ENCODE measurements around the gene RMND1. TPM values are rescaled to one million over a fixed set of nuclear protein-coding genes. Genes with fewer than 3 reads are reported as not detected.

The RMND1 gene
- total and polyA plus RNA-seq, 2 of the 13 experiments (the other 11 are each of a cell fraction or from before 2014, with no cell fraction given) = 34.0 to 72.5 TPM

GRCh38 chr6:151391471-151392413 is 60.2 kb downstream of the RMND1 start, which contains the start of gene ZBTB2 (continued):
- TF ChIP-seq E2F5 (CRISPR knock-in tag; conservative IDR thresholded peaks at IDR 0.05) (0 out of 2 replicates have a peak, but pooled peaks have one; percentile 10), AKAP8 (CRISPR knock-in tag; IDR thresholded peaks at IDR 0.05) (no peak), SOX13 (IDR thresholded peaks at IDR 0.05) (peak; percentile 15; the same call in 1 of the 2 replicates), SOX13 (CRISPR knock-in tag; conservative IDR thresholded peaks at IDR 0.05 in 1 of 2, IDR thresholded peaks at IDR 0.05 in 1 of 2) (no peak), ZNF329 (CRISPR knock-in tag; IDR thresholded peaks at IDR 0.05; ENCODE audit: low read depth) (no peak), HOXD1 (CRISPR knock-in tag; IDR thresholded peaks at IDR 0.05) (no peak), NCOR1 (IDR thresholded peaks at IDR 0.05; ENCODE audit: borderline replicate concordance, low read length) (no peak), FOXK1 (CRISPR knock-in tag; IDR thresholded peaks at IDR 0.05; ENCODE audit: borderline replicate concordance, low read depth) (peak; percentile 65; the same call in 1 of the 2 replicates), TEAD3 (CRISPR knock-in tag; optimal IDR thresholded peaks at IDR 0.05; ENCODE audit: borderline replicate concordance) (peak; percentile 17), SP2 (CRISPR knock-in tag; IDR thresholded peaks at IDR 0.05) (no peak), JUND (CRISPR knock-in tag; IDR thresholded peaks at IDR 0.05) (no peak), ZNF460 (CRISPR knock-in tag; IDR thresholded peaks at IDR 0.05; ENCODE audit: borderline replicate concordance) (no peak), YEATS2 (CRISPR knock-in tag; IDR thresholded peaks at IDR 0.05; ENCODE audit: borderline replicate concordance) (no peak), ZNF383 (CRISPR knock-in tag; IDR thresholded peaks at IDR 0.05; ENCODE audit: borderline replicate concordance) (no peak), RBFOX2 (IDR thresholded peaks at IDR 0.05; ENCODE audit: low read depth, low read length) (no peak), JUN (CRISPR knock-in tag; IDR thresholded peaks at IDR 0.05) (no peak), TP53 (CRISPR knock-in tag; conservative IDR thresholded peaks at IDR 0.05) (0 out of 2 replicates have a peak, but pooled peaks have one; percentile 21), BRCA1 (CRISPR knock-in tag; IDR thresholded peaks at IDR 0.05) (no peak), ZNF44 (CRISPR knock-in tag; IDR thresholded peaks at IDR 0.05) (0 out of 2 replicates have a peak, but pooled peaks have one; percentile 24), ZNF280B (CRISPR knock-in tag; IDR thresholded peaks at IDR 0.05; ENCODE audit: borderline replicate concordance) (no peak)
- TF ChIP-seq, protein P1, sequence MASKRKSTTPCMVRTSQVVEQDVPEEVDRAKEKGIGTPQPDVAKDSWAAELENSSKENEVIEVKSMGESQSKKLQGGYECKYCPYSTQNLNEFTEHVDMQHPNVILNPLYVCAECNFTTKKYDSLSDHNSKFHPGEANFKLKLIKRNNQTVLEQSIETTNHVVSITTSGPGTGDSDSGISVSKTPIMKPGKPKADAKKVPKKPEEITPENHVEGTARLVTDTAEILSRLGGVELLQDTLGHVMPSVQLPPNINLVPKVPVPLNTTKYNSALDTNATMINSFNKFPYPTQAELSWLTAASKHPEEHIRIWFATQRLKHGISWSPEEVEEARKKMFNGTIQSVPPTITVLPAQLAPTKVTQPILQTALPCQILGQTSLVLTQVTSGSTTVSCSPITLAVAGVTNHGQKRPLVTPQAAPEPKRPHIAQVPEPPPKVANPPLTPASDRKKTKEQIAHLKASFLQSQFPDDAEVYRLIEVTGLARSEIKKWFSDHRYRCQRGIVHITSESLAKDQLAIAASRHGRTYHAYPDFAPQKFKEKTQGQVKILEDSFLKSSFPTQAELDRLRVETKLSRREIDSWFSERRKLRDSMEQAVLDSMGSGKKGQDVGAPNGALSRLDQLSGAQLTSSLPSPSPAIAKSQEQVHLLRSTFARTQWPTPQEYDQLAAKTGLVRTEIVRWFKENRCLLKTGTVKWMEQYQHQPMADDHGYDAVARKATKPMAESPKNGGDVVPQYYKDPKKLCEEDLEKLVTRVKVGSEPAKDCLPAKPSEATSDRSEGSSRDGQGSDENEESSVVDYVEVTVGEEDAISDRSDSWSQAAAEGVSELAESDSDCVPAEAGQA (IDR thresholded peaks at IDR 0.05; ENCODE audit: low read depth) = no peak
- TF ChIP-seq, protein P1 (CRISPR knock-in tag; IDR thresholded peaks at IDR 0.05; ENCODE audit: borderline replicate concordance) = no peak

Data from HepG2 (cell line).